Stimulated activated naive CD8-positive, alpha-beta T cell treated with anti-CD3 and anti-CD28 coated beads, Interleukin-15, Interleukin-2, amounts not matched to agents 100 ng/mL and 50 ng/mL, for 24 hours (primary cell): Measurements from ENCODE around the gene GRM3.

Source experiments
- H3K27ac Mint-ChIP-seq: one replicate; pipeline ENCODE4 v1.8.0; 2021; ENCODE audit warnings: mild to moderate bottlenecking, mixed read lengths
- H3K27me3 Mint-ChIP-seq: one replicate; pipeline ENCODE4 v1.8.0; 2021; ENCODE audit warnings: mixed read lengths
- H3K36me3 Mint-ChIP-seq: one replicate; pipeline ENCODE4 v1.8.0; 2021; ENCODE audit warnings: low read depth, mixed read lengths
- H3K4me1 Mint-ChIP-seq: one replicate; pipeline ENCODE4 v1.8.0; 2021; ENCODE audit warnings: low read depth, mixed read lengths
- H3K4me3 Mint-ChIP-seq: one replicate; pipeline ENCODE4 v1.8.0; 2021; ENCODE audit warnings: mild to moderate bottlenecking, mixed read lengths
- H3K9me3 Mint-ChIP-seq: one replicate; pipeline ENCODE4 v1.8.0; 2021; ENCODE audit warnings: mixed read lengths

The GRM3 gene

DNA sequence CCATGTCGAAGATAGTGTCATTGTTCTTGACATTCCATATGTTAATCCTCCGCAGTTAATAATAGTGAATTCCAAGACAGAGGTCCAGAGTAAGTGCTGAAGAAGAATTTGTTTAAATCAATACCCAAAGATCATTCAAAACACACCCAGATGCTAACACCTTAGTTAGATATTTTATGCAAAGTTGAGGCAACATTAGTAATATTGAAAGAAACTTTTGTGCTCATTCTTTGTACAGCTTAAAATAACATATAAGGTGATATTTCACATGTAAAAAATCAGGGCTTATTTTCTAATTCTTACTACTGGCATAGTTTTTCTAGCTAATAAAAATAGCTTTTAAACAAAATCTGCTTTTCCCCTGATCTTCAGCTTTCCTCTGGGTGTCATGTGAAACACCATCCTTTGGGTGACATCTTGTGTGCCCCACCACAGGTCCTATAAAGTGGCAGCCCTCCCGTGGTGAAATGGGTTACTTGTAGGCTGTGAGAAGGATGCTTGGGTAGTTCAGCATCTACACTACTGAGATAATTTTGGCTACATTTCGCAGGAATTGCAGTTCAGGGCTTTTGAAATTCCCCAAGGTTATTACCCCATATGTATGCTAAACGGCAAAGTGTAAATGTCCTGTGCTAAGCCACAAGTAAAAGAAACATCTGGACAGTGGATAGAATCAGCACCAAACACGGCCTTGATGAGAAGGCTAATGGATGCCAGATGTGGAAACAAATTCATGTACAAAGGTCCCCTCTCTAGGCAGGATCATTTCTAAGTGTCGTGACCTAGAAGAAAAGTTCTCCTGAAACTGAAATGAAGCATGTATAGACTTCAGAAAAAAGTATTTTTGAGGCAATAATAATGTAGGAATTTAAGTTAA lies 105.4 kb downstream of the GRM3 start:
- Mint-ChIP-seq H3K4me1 (no peaks in the 10 kb centered on the region), H3K9me3 (no peaks in the 10 kb centered on the region), H3K4me3 (no peak overlapping the region), H3K27ac (no peak overlapping the region), H3K27me3 (no peaks in the 10 kb centered on the region), H3K36me3 (no peaks in the 10 kb centered on the region)

- no peaks in the 10 kb centered on the region for H3K36me3 Mint-ChIP-seq
- H3K4me1 Mint-ChIP-seq = no peaks in the 10 kb centered on the region
- H3K4me3 Mint-ChIP-seq = no peak overlapping the region
- no peak overlapping the region for H3K27ac Mint-ChIP-seq
- no peaks in the 10 kb centered on the region for H3K9me3 Mint-ChIP-seq
- no peaks in the 10 kb centered on the region for H3K27me3 Mint-ChIP-seq
Measured at GRCh38 chr7:86749741-86750665, 106.3 kb downstream of the GRM3 start.

DNA sequence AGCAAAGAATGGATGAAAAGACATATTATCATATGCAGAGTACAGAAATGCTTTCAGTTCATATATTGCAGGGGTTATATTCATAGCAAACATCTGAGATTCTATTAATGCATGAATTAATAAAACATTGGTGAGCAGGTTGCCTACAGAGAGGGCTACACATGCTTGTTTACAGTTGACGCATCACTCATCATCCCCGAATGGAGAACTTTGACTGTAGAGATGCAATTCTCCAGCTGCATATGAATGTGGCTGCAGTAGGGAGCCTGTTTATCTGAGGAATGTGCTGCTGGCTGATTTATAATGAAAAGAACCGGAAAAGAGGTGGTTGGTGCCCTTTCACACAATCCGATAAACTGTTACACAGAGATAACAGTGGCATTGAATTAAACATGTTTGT lies 116.5 kb downstream of the GRM3 start:
- no peaks in the 10 kb centered on the region for H3K4me1 Mint-ChIP-seq
- H3K9me3 Mint-ChIP-seq = no peaks in the 10 kb centered on the region
- no peaks in the 10 kb centered on the region for H3K27me3 Mint-ChIP-seq
- no peak overlapping the region for H3K4me3 Mint-ChIP-seq
- no peaks in the 10 kb centered on the region for H3K36me3 Mint-ChIP-seq
- no peak overlapping the region for H3K27ac Mint-ChIP-seq

- H3K4me1 Mint-ChIP-seq = no peaks in the 10 kb centered on the region
- no peaks in the 10 kb centered on the region for H3K36me3 Mint-ChIP-seq
- peaks cover 3% of the 10 kb centered on the region for H3K27me3 Mint-ChIP-seq
- H3K4me3 Mint-ChIP-seq = no peak overlapping the region
- H3K9me3 Mint-ChIP-seq = no peaks in the 10 kb centered on the region
- H3K27ac Mint-ChIP-seq = no peak overlapping the region
Measured at GRCh38 chr7:86762129-86762528, 118.4 kb downstream of the GRM3 start.

DNA sequence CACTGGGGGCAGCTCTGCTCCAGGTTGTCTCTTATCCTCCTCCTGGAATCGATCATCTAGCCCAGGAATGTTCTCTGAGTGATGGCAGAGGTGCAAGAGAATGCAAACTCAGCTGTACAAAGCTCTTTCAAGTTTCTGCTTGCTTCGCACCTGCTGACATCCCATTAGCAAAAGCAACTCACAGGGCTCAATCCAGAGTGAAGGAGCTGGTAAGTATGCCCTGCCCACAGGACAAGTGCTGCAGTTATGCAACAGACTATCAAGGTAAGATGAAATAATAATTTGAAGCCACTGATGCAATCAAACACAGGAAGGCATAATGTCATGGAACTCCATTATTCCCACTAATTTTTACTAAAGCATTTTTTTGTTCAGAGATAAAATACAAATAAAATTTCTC lies 122.2 kb downstream of the GRM3 start:
- H3K9me3 Mint-ChIP-seq = no peaks in the 10 kb centered on the region
- H3K27ac Mint-ChIP-seq = no peak overlapping the region
- peaks cover 3% of the 10 kb centered on the region for H3K27me3 Mint-ChIP-seq
- H3K4me1 Mint-ChIP-seq = no peaks in the 10 kb centered on the region
- no peaks in the 10 kb centered on the region for H3K36me3 Mint-ChIP-seq
- no peak overlapping the region for H3K4me3 Mint-ChIP-seq

DNA sequence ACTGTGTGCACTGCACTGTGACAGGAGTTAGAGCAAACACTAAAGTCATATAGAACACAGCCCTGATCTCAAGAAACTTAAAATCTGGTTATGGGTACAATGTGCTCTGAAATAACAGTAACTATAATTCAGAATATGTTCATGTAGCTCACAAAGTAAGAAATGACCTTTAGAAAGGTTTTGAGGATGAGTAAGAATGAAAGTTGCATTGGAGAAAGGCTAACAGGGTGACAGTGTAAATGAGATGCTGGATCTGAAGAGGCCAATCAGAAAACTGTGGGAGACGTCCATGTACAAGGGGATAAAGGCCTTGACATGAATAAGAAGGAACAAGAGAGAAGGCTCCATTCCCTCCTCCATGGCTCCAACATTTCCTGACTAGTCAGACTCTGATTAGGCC lies 124.7 kb downstream of the GRM3 start:
- H3K4me3 Mint-ChIP-seq = no peak overlapping the region
- no peaks in the 10 kb centered on the region for H3K36me3 Mint-ChIP-seq
- no peaks in the 10 kb centered on the region for H3K4me1 Mint-ChIP-seq
- H3K27ac Mint-ChIP-seq = no peak overlapping the region
- no peaks in the 10 kb centered on the region for H3K9me3 Mint-ChIP-seq
- H3K27me3 Mint-ChIP-seq = peaks cover 3% of the 10 kb centered on the region

DNA sequence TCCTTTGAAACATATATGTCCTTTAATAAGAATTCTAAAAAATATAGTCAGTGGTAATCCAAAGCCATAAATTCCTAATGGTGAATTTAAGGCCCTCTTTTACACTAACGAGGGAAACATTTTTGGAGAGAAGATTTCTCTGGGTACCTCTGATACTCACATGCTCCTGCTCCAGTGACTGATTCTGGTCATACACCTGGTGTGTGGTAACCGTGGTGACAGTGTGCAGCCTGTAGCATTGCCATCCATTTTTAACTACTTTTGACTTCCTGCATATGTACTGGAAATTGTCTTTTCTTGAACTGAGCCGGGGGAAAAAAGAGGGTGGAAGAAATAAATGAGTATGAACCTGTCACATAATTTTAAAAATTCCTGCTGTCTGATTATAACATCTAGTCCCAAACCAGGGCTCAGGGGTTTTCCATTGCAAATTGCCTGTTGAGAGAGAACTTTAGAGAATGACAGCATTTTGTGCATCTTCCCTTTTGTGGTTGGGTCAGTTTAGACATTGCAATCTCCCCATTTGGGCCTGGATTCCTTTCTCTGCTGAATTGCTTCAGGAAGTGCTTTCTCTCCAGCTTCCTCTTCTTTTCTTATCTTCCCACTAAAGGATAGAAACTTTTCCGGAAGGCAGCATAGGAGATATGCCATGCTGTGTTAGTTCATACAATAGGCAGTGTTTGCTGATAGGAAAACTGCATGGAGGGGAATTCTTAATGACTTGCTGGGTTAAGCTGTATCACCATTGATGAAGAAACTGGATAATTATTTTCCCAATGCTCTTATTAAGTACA lies 125.5 kb downstream of the GRM3 start:
- Mint-ChIP-seq H3K9me3 (no peaks in the 10 kb centered on the region), H3K4me1 (no peaks in the 10 kb centered on the region), H3K36me3 (no peaks in the 10 kb centered on the region), H3K4me3 (no peak overlapping the region), H3K27me3 (peaks cover 3% of the 10 kb centered on the region), H3K27ac (no peak overlapping the region)

DNA sequence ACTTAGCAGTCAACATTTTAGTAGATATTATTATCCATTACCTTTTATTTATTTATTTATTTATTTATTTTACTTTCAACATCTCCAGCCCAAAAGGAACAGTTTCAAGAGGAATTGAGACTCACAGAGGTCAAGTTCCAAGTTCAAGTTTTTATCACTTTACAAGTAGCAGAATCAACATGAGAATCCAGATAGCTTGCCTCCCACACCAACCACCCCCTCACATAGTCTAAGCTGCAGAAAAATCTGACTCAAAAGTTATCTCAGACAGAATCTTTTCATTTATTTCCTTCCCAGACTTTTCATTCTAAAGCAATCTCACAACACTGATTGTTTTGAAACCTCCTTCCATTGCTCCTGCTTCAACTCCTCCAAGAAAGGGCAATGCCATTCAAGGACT lies 129.6 kb downstream of the GRM3 start:
- Mint-ChIP-seq H3K27me3 (no peaks in the 10 kb centered on the region), H3K4me3 (no peak overlapping the region), H3K9me3 (no peaks in the 10 kb centered on the region), H3K27ac (no peak overlapping the region), H3K36me3 (no peaks in the 10 kb centered on the region), H3K4me1 (no peaks in the 10 kb centered on the region)

GRCh38 chr7:86775203-86775602 lies 131.5 kb downstream of the GRM3 start:
- H3K4me1 Mint-ChIP-seq = no peaks in the 10 kb centered on the region
- H3K9me3 Mint-ChIP-seq = no peaks in the 10 kb centered on the region

DNA sequence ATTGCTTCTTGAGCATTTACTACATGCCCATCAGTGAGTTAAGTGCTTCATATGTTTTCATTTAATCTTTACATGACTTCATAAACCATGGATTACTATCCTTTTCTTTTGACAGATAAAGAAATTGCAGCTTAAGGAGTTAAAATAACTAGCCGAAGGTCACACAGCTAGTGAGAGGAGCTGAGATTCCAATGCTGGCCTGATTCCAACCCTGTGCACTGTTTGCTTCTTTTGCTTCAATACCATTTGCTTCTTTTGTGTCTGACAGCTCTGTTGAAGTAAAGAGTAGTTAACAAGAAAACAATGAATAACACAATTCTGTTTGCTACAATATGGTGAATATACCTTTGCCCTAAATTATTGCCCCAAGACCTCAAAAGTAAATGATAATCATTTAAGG lies 132.4 kb downstream of the GRM3 start:
- no peaks in the 10 kb centered on the region for H3K4me1 Mint-ChIP-seq
- no peak overlapping the region for H3K27ac Mint-ChIP-seq
- H3K27me3 Mint-ChIP-seq = no peaks in the 10 kb centered on the region
- H3K9me3 Mint-ChIP-seq = no peaks in the 10 kb centered on the region
- no peaks in the 10 kb centered on the region for H3K36me3 Mint-ChIP-seq
- H3K4me3 Mint-ChIP-seq = no peak overlapping the region

More at GRCh38 chr7:86775203-86775602, 131.5 kb downstream of the GRM3 start:
- no peaks in the 10 kb centered on the region for H3K36me3 Mint-ChIP-seq
- no peak overlapping the region for H3K4me3 Mint-ChIP-seq
- no peaks in the 10 kb centered on the region for H3K27me3 Mint-ChIP-seq
- H3K27ac Mint-ChIP-seq = no peak overlapping the region

DNA sequence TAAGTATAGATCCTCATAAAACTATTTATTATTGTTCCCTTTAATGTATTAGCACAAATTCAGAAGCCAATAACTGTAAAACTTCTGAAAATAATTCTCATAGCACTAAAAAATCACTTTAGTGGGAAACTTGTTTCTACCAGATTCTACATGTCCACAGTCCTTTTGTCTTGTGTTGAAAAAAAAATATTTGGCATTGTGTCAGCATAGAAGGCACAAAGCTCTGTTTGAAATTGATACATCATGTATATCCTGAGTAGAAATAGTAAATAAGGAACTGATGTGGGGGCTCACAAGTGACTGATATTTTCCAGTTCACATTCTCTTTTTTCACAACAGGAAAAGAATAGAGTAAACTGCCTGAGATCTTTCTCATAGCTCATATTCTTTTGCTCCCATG lies 134.6 kb downstream of the GRM3 start:
- no peak overlapping the region for H3K27ac Mint-ChIP-seq
- no peaks in the 10 kb centered on the region for H3K27me3 Mint-ChIP-seq
- no peaks in the 10 kb centered on the region for H3K4me1 Mint-ChIP-seq
- H3K4me3 Mint-ChIP-seq = no peak overlapping the region
- no peaks in the 10 kb centered on the region for H3K36me3 Mint-ChIP-seq
- H3K9me3 Mint-ChIP-seq = no peaks in the 10 kb centered on the region

GRCh38 chr7:86784765-86785164 lies 141.1 kb downstream of the GRM3 start:
- Mint-ChIP-seq H3K4me3 (no peak overlapping the region), H3K4me1 (no peaks in the 10 kb centered on the region), H3K27me3 (no peaks in the 10 kb centered on the region), H3K9me3 (no peaks in the 10 kb centered on the region), H3K27ac (no peak overlapping the region), H3K36me3 (no peaks in the 10 kb centered on the region)

- Mint-ChIP-seq H3K4me1 (no peaks in the 10 kb centered on the region), H3K4me3 (no peak overlapping the region), H3K27ac (no peak overlapping the region), H3K27me3 (no peaks in the 10 kb centered on the region), H3K36me3 (no peaks in the 10 kb centered on the region), H3K9me3 (no peaks in the 10 kb centered on the region)
Measured at GRCh38 chr7:86785641-86786040, 141.9 kb downstream of the GRM3 start.

DNA sequence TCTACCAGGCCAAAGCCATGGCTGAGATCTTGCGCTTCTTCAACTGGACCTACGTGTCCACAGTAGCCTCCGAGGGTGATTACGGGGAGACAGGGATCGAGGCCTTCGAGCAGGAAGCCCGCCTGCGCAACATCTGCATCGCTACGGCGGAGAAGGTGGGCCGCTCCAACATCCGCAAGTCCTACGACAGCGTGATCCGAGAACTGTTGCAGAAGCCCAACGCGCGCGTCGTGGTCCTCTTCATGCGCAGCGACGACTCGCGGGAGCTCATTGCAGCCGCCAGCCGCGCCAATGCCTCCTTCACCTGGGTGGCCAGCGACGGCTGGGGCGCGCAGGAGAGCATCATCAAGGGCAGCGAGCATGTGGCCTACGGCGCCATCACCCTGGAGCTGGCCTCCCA lies 142.7 kb downstream of the GRM3 start:
- H3K27ac Mint-ChIP-seq = no peak overlapping the region
- no peaks in the 10 kb centered on the region for H3K4me1 Mint-ChIP-seq
- no peak overlapping the region for H3K4me3 Mint-ChIP-seq
- H3K9me3 Mint-ChIP-seq = no peaks in the 10 kb centered on the region
- no peaks in the 10 kb centered on the region for H3K36me3 Mint-ChIP-seq
- no peaks in the 10 kb centered on the region for H3K27me3 Mint-ChIP-seq

GRCh38 chr7:86788948-86789347 lies 145.2 kb downstream of the GRM3 start:
- Mint-ChIP-seq H3K4me1 (no peaks in the 10 kb centered on the region), H3K9me3 (no peaks in the 10 kb centered on the region), H3K27me3 (no peaks in the 10 kb centered on the region), H3K27ac (no peak overlapping the region), H3K4me3 (no peak overlapping the region), H3K36me3 (no peaks in the 10 kb centered on the region)
